IMR-90 (cell line): ENCODE results near the gene COLGALT1. TPM values are rescaled to one million over a fixed set of nuclear protein-coding genes. Genes with fewer than 3 reads are reported as not detected.

Source experiments
- ATAC-seq: fragments of 200-7000 bp; cut with Tn5 transposase; 2 replicates; pipeline ENCODE4 v1.9.1; 2020; ENCODE audit warnings: low read depth, mild to moderate bottlenecking, moderate library complexity
- BruUV-seq: library from RNA; stranded (reverse); fragments of 400-500 nt; replicated peaks from 2 replicates; lab custom pipeline; 2021; lab: Mats Ljungman, UMichigan
- CTCF ChIA-PET: fragments of 300-600 bp; formaldehyde crosslinking; extraction: SDS; loops from one replicate; lab custom pipeline; 2021; ENCODE audit warnings: antibody characterized with exemption; lab: Yijun Ruan, JAX
- POLR2A ChIA-PET: fragments of 300-600 bp; sonication (Branson Sonifier 250); formaldehyde crosslinking; loops from one replicate; lab custom pipeline; 2022; ENCODE audit warnings: antibody characterized with exemption; ENCODE audit not compliant: unreplicated experiment; lab: Charles Lee
- DNase-seq: peaks from one replicate; pipeline ENCODE4 v3.0.0; 2013
- H2AFZ ChIP-seq: replicated peaks from 2 replicates; pipeline ENCODE3; 2013; ENCODE audit warnings: low read length, mild to moderate bottlenecking; ENCODE audit not compliant: poor library complexity
- H2AK5ac ChIP-seq: 2 replicates; pipeline ENCODE4 v1.6.1; 2013; ENCODE audit warnings: low read depth, low read length, inconsistent platforms
- H2AK9ac ChIP-seq: replicated peaks from 2 replicates; pipeline ENCODE3; 2013; ENCODE audit warnings: mild to moderate bottlenecking, low read depth, low read length, moderate library complexity; ENCODE audit not compliant: poor library complexity
- H2BK120ac ChIP-seq: 2 replicates; pipeline ENCODE4 v1.6.1; 2013; ENCODE audit warnings: low read depth, low read length, inconsistent platforms
- H2BK15ac ChIP-seq: 3 replicates; pipeline ENCODE4 v1.6.1; 2013; ENCODE audit warnings: low read depth, low read length, inconsistent platforms
- H2BK20ac ChIP-seq: 2 replicates; pipeline ENCODE4 v1.6.1; 2013; ENCODE audit warnings: low read depth, mild to moderate bottlenecking, inconsistent platforms, low read length, moderate library complexity
- H2BK5ac ChIP-seq: 2 replicates; pipeline ENCODE4 v1.6.1; 2013; ENCODE audit warnings: mild to moderate bottlenecking, low read depth, low read length, inconsistent platforms; ENCODE audit not compliant: poor library complexity, severe bottlenecking
- H3K14ac ChIP-seq: replicated peaks from 2 replicates; pipeline ENCODE4 v1.6.1; 2013; ENCODE audit warnings: low read depth, low read length, inconsistent platforms
- H3K18ac ChIP-seq: 2 replicates; pipeline ENCODE4 v1.6.1; 2013; ENCODE audit warnings: low read depth, low read length, control low read depth
- H3K23ac ChIP-seq: 2 replicates; pipeline ENCODE4 v1.6.1; 2013; ENCODE audit warnings: low read depth, low read length, inconsistent platforms
- H3K27ac ChIP-seq: 2 replicates; pipeline ENCODE4 v1.5.1; 2013; ENCODE audit warnings: mild to moderate bottlenecking, control low read depth, low read length; ENCODE audit not compliant: insufficient read depth
- H3K27me3 ChIP-seq: 2 replicates; pipeline ENCODE4 v1.6.1; 2013; ENCODE audit warnings: low read length; ENCODE audit not compliant: control insufficient read depth, insufficient read depth
- H3K36me3 ChIP-seq: 2 replicates; pipeline ENCODE4 v1.6.1; 2013; ENCODE audit warnings: low read length, mixed read lengths; ENCODE audit not compliant: control insufficient read depth, insufficient read depth
- H3K4ac ChIP-seq: 2 replicates; pipeline ENCODE4 v1.6.1; 2013; ENCODE audit warnings: low read depth, low read length, inconsistent platforms
- H3K4me1 ChIP-seq: 2 replicates; pipeline ENCODE4 v1.6.1; 2013; ENCODE audit warnings: low read length, mixed read lengths; ENCODE audit not compliant: control insufficient read depth, insufficient read depth
- H3K4me2 ChIP-seq: 2 replicates; pipeline ENCODE4 v1.6.1; 2013; ENCODE audit warnings: low read depth, mild to moderate bottlenecking, control low read depth, low read length, moderate library complexity
- H3K4me3 ChIP-seq: 2 replicates; pipeline ENCODE4 v1.5.1; 2013; ENCODE audit warnings: low read depth, mild to moderate bottlenecking, control low read depth, low read length, moderate library complexity; ENCODE audit not compliant: insufficient read depth
- H3K56ac ChIP-seq: 2 replicates; pipeline ENCODE4 v1.6.1; 2013; ENCODE audit warnings: low read length, inconsistent platforms; ENCODE audit not compliant: insufficient read depth; ENCODE audit errors: extremely low read depth
- H3K79me1 ChIP-seq, 2 experiments: 2 replicates each; pipeline ENCODE4 v1.6.1; 2013; ENCODE audit warnings: low read length in 2 of 2, inconsistent platforms in 1 of 2, low read depth in 1 of 2
- H3K9ac ChIP-seq: 2 replicates; pipeline ENCODE4 v1.6.1; 2013; ENCODE audit warnings: low read depth, low read length, control low read depth
- H3K9me1 ChIP-seq: 2 replicates; pipeline ENCODE4 v1.6.1; 2013; ENCODE audit warnings: low read length, inconsistent platforms; ENCODE audit not compliant: insufficient read depth
- H3K9me3 ChIP-seq: 2 replicates; pipeline ENCODE4 v1.6.1; 2013; ENCODE audit warnings: low read length; ENCODE audit not compliant: control insufficient read depth, insufficient read depth
- H4K20me1 ChIP-seq: 2 replicates; pipeline ENCODE4 v1.6.1; 2013; ENCODE audit warnings: low read length, inconsistent platforms; ENCODE audit not compliant: insufficient read depth
- H4K5ac ChIP-seq: 2 replicates; pipeline ENCODE4 v1.6.1; 2013; ENCODE audit warnings: mild to moderate bottlenecking, low read depth, low read length, control low read depth
- H4K8ac ChIP-seq, 2 experiments: 2 replicates each; pipeline ENCODE4 v1.6.1; 2013; ENCODE audit warnings: low read depth in 2 of 2, low read length in 2 of 2, control low read depth in 1 of 2, inconsistent platforms in 1 of 2
- H4K91ac ChIP-seq: 2 replicates; pipeline ENCODE4 v1.6.1; 2013; ENCODE audit warnings: low read depth, low read length, inconsistent platforms; ENCODE audit not compliant: insufficient read depth
- BHLHE40 ChIP-seq: fragments of 150-350 bp; IDR thresholded peaks from 2 replicates; pipeline ENCODE4 v1.6.1; 2016; ENCODE audit warnings: mild to moderate bottlenecking, low read depth, low read length
- CEBPB ChIP-seq: IDR thresholded peaks from 2 replicates; pipeline ENCODE4 v1.6.1; 2012; ENCODE audit warnings: low read depth, low read length, improper control_type of control experiment
- CHD1 ChIP-seq: IDR thresholded peaks from 2 replicates; pipeline ENCODE4 v1.6.1; 2012; ENCODE audit warnings: low read depth, low read length, improper control_type of control experiment
- FOS ChIP-seq: fragments of 150-350 bp; IDR thresholded peaks from 2 replicates; pipeline ENCODE4 v1.6.1; 2016; ENCODE audit warnings: low read depth, low read length
- MAFK ChIP-seq: IDR thresholded peaks from 2 replicates; pipeline ENCODE4 v1.6.1; 2012; ENCODE audit warnings: low read depth, low read length, improper control_type of control experiment
- MAZ ChIP-seq: IDR thresholded peaks from 2 replicates; pipeline ENCODE4 v1.6.1; 2012; ENCODE audit warnings: low read depth, mild to moderate bottlenecking, low read length, improper control_type of control experiment, moderate library complexity, borderline replicate concordance
- MXI1 ChIP-seq: IDR thresholded peaks from 2 replicates; pipeline ENCODE4 v1.6.1; 2012; ENCODE audit warnings: low read depth, mild to moderate bottlenecking, low read length, moderate library complexity, borderline replicate concordance
- NFE2L2 ChIP-seq: fragments of 150-350 bp; IDR thresholded peaks from 2 replicates; pipeline ENCODE4 v1.6.1; 2016; ENCODE audit warnings: low read depth, mild to moderate bottlenecking, low read length
- POLR2A ChIP-seq: IDR thresholded peaks from 2 replicates; pipeline ENCODE4 v1.6.1; 2012; ENCODE audit warnings: mild to moderate bottlenecking, low read depth, low read length
- RAD21 ChIP-seq: IDR thresholded peaks from 2 replicates; pipeline ENCODE4 v1.6.1; 2012; ENCODE audit warnings: low read length, improper control_type of control experiment
- RCOR1 ChIP-seq: IDR thresholded peaks from 2 replicates; pipeline ENCODE4 v1.6.1; 2012; ENCODE audit warnings: mild to moderate bottlenecking, low read length, improper control_type of control experiment; ENCODE audit not compliant: insufficient replicate concordance
- RFX5 ChIP-seq: IDR thresholded peaks from 2 replicates; pipeline ENCODE4 v1.8.0; 2012; ENCODE audit warnings: low read depth, mild to moderate bottlenecking, low read length, moderate library complexity
- SMC3 ChIP-seq: fragments of 150-350 bp; IDR thresholded peaks from 2 replicates; pipeline ENCODE4 v1.6.1; 2016; ENCODE audit warnings: low read depth, mild to moderate bottlenecking, antibody characterized with exemption, low read length, moderate library complexity
- WGBS, 2 experiments: methylation state at CpG; one replicate each; pipeline versions ENCODE4 v1.1.5 to v1.1.7; 2013; ENCODE audit warnings: missing lambda C conversion rate in 2 of 2; ENCODE audit not compliant: insufficient read length in 1 of 2; ENCODE audit errors: extremely low coverage in 2 of 2; 5-methylcytosine and 5-hydroxymethylcytosine counted together
- dilution Hi-C: fragments of 300-500 bp; cut with HindIII; formaldehyde crosslinking; loops from one replicate; pipeline ENCODE4 v1.14.3; 2018; ENCODE audit warnings: low sequenced_read_pairs; ENCODE audit not compliant: unreplicated experiment
- in situ Hi-C: fragments of 300-500 bp; cut with MboI; formaldehyde crosslinking; loops from 3 replicates; pipeline ENCODE4 v1.14.3; 2019; ENCODE audit warnings: low sequenced_read_pairs, inconsistent platforms, mixed read lengths
- intact Hi-C: fragments of 100-400 bp; cut with micrococcal nuclease; formaldehyde crosslinking; loops from 2 replicates; pipeline ENCODE4 v1.10.0; 2022
- polyA plus RNA-seq, 3 experiments: library from polyadenylated mRNA; depleted of rRNA; stranded (reverse); fragments of >200 nt; gene quantifications; 2 replicates each; pipeline ENCODE4 v1.2.3, GENCODE V29; 2012; ENCODE audit warnings: low replicate concordance in 1 of 3
- total RNA-seq: library from RNA; depleted of rRNA; stranded (reverse); fragments of >200 nt; gene quantifications from 2 replicates; pipeline ENCODE4 v1.2.3, GENCODE V29; 2012
- TF ChIP-seq, protein P1 (sequence below): fragments of 150-350 bp; IDR thresholded peaks from 2 replicates; pipeline ENCODE4 v1.6.1; 2016; ENCODE audit warnings: low read depth, mild to moderate bottlenecking, low read length, moderate library complexity, borderline replicate concordance
- TF ChIP-seq, protein P2 (sequence below): fragments of 150-350 bp; IDR thresholded peaks from 2 replicates; pipeline ENCODE4 v1.6.1; 2017; ENCODE audit warnings: mild to moderate bottlenecking, antibody characterized with exemption, low read length, low read depth
- TF ChIP-seq, protein P3 (sequence below): conservative IDR thresholded peaks from 2 replicates; pipeline ENCODE4 v1.5.1; 2012; ENCODE audit warnings: mild to moderate bottlenecking, low read depth, low read length, improper control_type of control experiment

Gene COLGALT1
- total and polyA plus RNA-seq, 2 of the 4 experiments (the other 2 are of a cell fraction) = 77.1 to 117 TPM

- H2AK9ac ChIP-seq = no peak overlapping the region
- ATAC-seq (no peak), DNase-seq (no peak)
- ChIA-PET CTCF (no interaction called here), POLR2A (no interaction called here)
- in situ Hi-C loops = no loop called here
- no peaks in the 10 kb centered on the region for H3K4me1 ChIP-seq
- H3K9me1 ChIP-seq = peaks cover 10% of the 10 kb centered on the region; the same call in 1 of the 2 replicates
- H4K20me1 ChIP-seq = peaks cover 15% of the 10 kb centered on the region
- 0 out of 2 replicates have a peak, but pooled peaks cover 2% of the 10 kb centered on the region for H3K27me3 ChIP-seq
- no peak overlapping the region for H3K9ac ChIP-seq
- peaks cover 28% of the 10 kb centered on the region for H3K36me3 ChIP-seq
- H2BK120ac ChIP-seq = no peak overlapping the region
- H2AFZ ChIP-seq = no peak overlapping the region
- H3K9me3 ChIP-seq = no peaks in the 10 kb centered on the region
- H3K56ac ChIP-seq = no peak overlapping the region
- 100% methylated on average over 2 of the region's 3 CpGs; no CpG with 5 or more reads in 1 of the 2 experiments for WGBS, 2 experiments
- no peak overlapping the region for H2BK20ac ChIP-seq
- H3K23ac ChIP-seq = no peak overlapping the region
- no peak overlapping the region for H4K91ac ChIP-seq
- H2BK15ac ChIP-seq = no peak overlapping the region
- H3K79me1 ChIP-seq = peaks cover 0 to 6% of the 10 kb centered on the region in 2 experiments; a peak in 2 of 4 replicates
- TF ChIP-seq RFX5 (no peak), MAZ (no peak), POLR2A (no peak), CEBPB (no peak), BHLHE40 (no peak), CHD1 (no peak), SMC3 (no peak), FOS (no peak), MAFK (no peak), MXI1 (no peak), RAD21 (no peak), NFE2L2 (no peak), RCOR1 (no peak)
- TF ChIP-seq, protein P1, sequence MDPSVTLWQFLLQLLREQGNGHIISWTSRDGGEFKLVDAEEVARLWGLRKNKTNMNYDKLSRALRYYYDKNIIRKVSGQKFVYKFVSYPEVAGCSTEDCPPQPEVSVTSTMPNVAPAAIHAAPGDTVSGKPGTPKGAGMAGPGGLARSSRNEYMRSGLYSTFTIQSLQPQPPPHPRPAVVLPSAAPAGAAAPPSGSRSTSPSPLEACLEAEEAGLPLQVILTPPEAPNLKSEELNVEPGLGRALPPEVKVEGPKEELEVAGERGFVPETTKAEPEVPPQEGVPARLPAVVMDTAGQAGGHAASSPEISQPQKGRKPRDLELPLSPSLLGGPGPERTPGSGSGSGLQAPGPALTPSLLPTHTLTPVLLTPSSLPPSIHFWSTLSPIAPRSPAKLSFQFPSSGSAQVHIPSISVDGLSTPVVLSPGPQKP = no peak
- TF ChIP-seq, protein P2, sequence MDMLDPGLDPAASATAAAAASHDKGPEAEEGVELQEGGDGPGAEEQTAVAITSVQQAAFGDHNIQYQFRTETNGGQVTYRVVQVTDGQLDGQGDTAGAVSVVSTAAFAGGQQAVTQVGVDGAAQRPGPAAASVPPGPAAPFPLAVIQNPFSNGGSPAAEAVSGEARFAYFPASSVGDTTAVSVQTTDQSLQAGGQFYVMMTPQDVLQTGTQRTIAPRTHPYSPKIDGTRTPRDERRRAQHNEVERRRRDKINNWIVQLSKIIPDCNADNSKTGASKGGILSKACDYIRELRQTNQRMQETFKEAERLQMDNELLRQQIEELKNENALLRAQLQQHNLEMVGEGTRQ = no peak
- TF ChIP-seq, protein P3, sequence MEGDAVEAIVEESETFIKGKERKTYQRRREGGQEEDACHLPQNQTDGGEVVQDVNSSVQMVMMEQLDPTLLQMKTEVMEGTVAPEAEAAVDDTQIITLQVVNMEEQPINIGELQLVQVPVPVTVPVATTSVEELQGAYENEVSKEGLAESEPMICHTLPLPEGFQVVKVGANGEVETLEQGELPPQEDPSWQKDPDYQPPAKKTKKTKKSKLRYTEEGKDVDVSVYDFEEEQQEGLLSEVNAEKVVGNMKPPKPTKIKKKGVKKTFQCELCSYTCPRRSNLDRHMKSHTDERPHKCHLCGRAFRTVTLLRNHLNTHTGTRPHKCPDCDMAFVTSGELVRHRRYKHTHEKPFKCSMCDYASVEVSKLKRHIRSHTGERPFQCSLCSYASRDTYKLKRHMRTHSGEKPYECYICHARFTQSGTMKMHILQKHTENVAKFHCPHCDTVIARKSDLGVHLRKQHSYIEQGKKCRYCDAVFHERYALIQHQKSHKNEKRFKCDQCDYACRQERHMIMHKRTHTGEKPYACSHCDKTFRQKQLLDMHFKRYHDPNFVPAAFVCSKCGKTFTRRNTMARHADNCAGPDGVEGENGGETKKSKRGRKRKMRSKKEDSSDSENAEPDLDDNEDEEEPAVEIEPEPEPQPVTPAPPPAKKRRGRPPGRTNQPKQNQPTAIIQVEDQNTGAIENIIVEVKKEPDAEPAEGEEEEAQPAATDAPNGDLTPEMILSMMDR = no peak
- H3K18ac ChIP-seq = no peak overlapping the region
- intact Hi-C loops = no loop called here
- H3K4ac ChIP-seq = no peak overlapping the region
- H3K14ac ChIP-seq = no peak overlapping the region
- H4K5ac ChIP-seq = no peak overlapping the region
- H3K4me2 ChIP-seq = no peak overlapping the region
- no peak overlapping the region for H2AK5ac ChIP-seq
- no peak overlapping the region for H4K8ac ChIP-seq
- H2BK5ac ChIP-seq = no peak overlapping the region
- no TSS peak for BruUV-seq
- no peak overlapping the region for H3K27ac ChIP-seq
- dilution Hi-C loops = no loop called here
- no peak overlapping the region for H3K4me3 ChIP-seq
Measured at GRCh38 chr19:17584132-17584531, 28.7 kb downstream of the COLGALT1 start.
